SK-N-SH (cell line): ENCODE results near the gene SYT17. TPM values are rescaled to one million over a fixed set of nuclear protein-coding genes. Genes with fewer than 3 reads are reported as not detected.

Experiments used
- CTCF ChIA-PET: fragments of 300-600, 350-600 bp; formaldehyde crosslinking; extraction: SDS; loops from one replicate; lab custom pipeline; 2021; lab: Yijun Ruan, JAX
- POLR2A ChIA-PET: fragments of 350-600 bp; sonication (Branson Sonifier 250); formaldehyde crosslinking; extraction: SDS; loops from one replicate; lab custom pipeline; 2020; ENCODE audit warnings: antibody characterized with exemption, inconsistent platforms; lab: Yijun Ruan, JAX
- DNase-seq: peaks from one replicate; pipeline ENCODE4 v3.0.0; 2012
- H2AFZ ChIP-seq: fragments of 200-600 bp; sonication (generic); 2 replicates; pipeline ENCODE4 v1.8.1; 2016; ENCODE audit warnings: antibody characterized with exemption, mild to moderate bottlenecking, low read depth
- H3F3A ChIP-seq: fragments of 200-600 bp; sonication (generic); replicated peaks from 2 replicates; pipeline ENCODE3; 2016; ENCODE audit warnings: antibody characterized with exemption, mild to moderate bottlenecking; ENCODE audit not compliant: insufficient read depth
- H3K27ac ChIP-seq, 2 experiments: fragments of 200-500 bp in 1 of 2; fragments of 200-600 bp in 1 of 2; sonication (Bioruptor generic) in 1 of 2; sonication (generic), shearing (Covaris generic) in 1 of 2; 2 replicates each; pipeline versions ENCODE4 v1.5.1 to v1.6.1; 2014 to 2016; ENCODE audit warnings: low read depth in 2 of 2, inconsistent platforms in 1 of 2, low read length in 1 of 2, mild to moderate bottlenecking in 1 of 2, mixed read lengths in 1 of 2
- H3K27me3 ChIP-seq: fragments of 200-600 bp; sonication (generic), shearing (Covaris generic); 2 replicates; pipeline ENCODE4 v1.6.1; 2016; ENCODE audit warnings: mixed run types; ENCODE audit not compliant: insufficient read depth
- H3K36me3 ChIP-seq, 2 experiments: fragments of 200-500 bp in 1 of 2; fragments of 200-600 bp in 1 of 2; sonication (Bioruptor generic) in 1 of 2; sonication (generic) in 1 of 2; replicated peaks in 1 of 2; 2 replicates each; pipeline versions ENCODE3 to v1.5.1; 2014 to 2016; ENCODE audit warnings: low read length in 1 of 2, mild to moderate bottlenecking in 1 of 2; ENCODE audit not compliant: insufficient read depth in 2 of 2, control insufficient read depth in 1 of 2
- H3K4me1 ChIP-seq, 2 experiments: fragments of 200-500 bp in 1 of 2; fragments of 200-600 bp in 1 of 2; sonication (Bioruptor generic) in 1 of 2; sonication (generic), shearing (Covaris generic) in 1 of 2; 2 replicates each; pipeline versions ENCODE4 v1.5.1 to v1.6.1; 2014 to 2016; ENCODE audit warnings: low read depth in 1 of 2, low read length in 1 of 2, mixed run types in 1 of 2; ENCODE audit not compliant: insufficient read depth in 2 of 2, control insufficient read depth in 1 of 2
- H3K4me2 ChIP-seq: fragments of 200-600 bp; sonication (generic), shearing (Covaris generic); 2 replicates; pipeline ENCODE4 v1.6.1; 2017; ENCODE audit warnings: mixed run types
- H3K4me3 ChIP-seq, 2 experiments: fragments of 200-500 bp in 1 of 2; fragments of 200-600 bp in 1 of 2; sonication (Bioruptor generic) in 1 of 2; sonication (generic), shearing (Covaris generic) in 1 of 2; 2 replicates each; pipeline versions ENCODE4 v1.5.1 to v1.8.1; 2014 to 2016; ENCODE audit warnings: low read depth in 2 of 2, inconsistent platforms in 1 of 2, low read length in 1 of 2, mild to moderate bottlenecking in 1 of 2, mixed read lengths in 1 of 2, moderate library complexity in 1 of 2
- H3K79me2 ChIP-seq: fragments of 200-600 bp; sonication (generic); 2 replicates; pipeline ENCODE4 v1.8.1; 2017; ENCODE audit warnings: mild to moderate bottlenecking; ENCODE audit not compliant: insufficient read depth
- H3K9ac ChIP-seq: fragments of 200-600 bp; sonication (generic); 2 replicates; pipeline ENCODE4 v1.6.1; 2017; ENCODE audit warnings: mixed run types
- H3K9me2 ChIP-seq: fragments of 200-600 bp; sonication (generic); 2 replicates; pipeline ENCODE4 v1.6.1; 2017; ENCODE audit warnings: mixed run types
- H3K9me3 ChIP-seq: fragments of 200-600 bp; sonication (generic); 2 replicates; pipeline ENCODE4 v1.6.1; 2017; ENCODE audit warnings: mixed run types, mild to moderate bottlenecking, moderate library complexity
- H4K20me1 ChIP-seq: fragments of 200-600 bp; sonication (generic); 2 replicates; pipeline ENCODE4 v1.6.1; 2017; ENCODE audit warnings: mild to moderate bottlenecking, mixed run types; ENCODE audit not compliant: insufficient read depth
- CTCF ChIP-seq: fragments of 200-600 bp; sonication (generic); IDR thresholded peaks from 2 replicates; pipeline ENCODE4 v1.6.1; 2017; ENCODE audit warnings: antibody characterized with exemption, mild to moderate bottlenecking, moderate library complexity
- ELF1 ChIP-seq: IDR thresholded peaks from 2 replicates; pipeline ENCODE4 v1.4.0; 2012
- EP300 ChIP-seq, 2 experiments: IDR thresholded peaks; 2 replicates each; pipeline versions ENCODE4 v1.4.0 to v1.6.1; 2012; ENCODE audit warnings: borderline replicate concordance in 1 of 2, low read depth in 1 of 2, low read length in 1 of 2
- EZH2phosphoT487 ChIP-seq: fragments of 200-600 bp; sonication (generic); IDR thresholded peaks from 2 replicates; pipeline ENCODE4 v1.6.1; 2017; ENCODE audit warnings: low read depth, mixed run types, mild to moderate bottlenecking, antibody characterized with exemption, moderate library complexity, borderline replicate concordance
- FOXM1 ChIP-seq: IDR thresholded peaks from 2 replicates; pipeline ENCODE4 v1.4.0; 2012; ENCODE audit warnings: low read depth, mild to moderate bottlenecking
- GABPA ChIP-seq: IDR thresholded peaks from 2 replicates; pipeline ENCODE4 v1.4.0; 2012; ENCODE audit warnings: low read depth, mild to moderate bottlenecking
- IRF3 ChIP-seq: fragments of 150-350 bp; IDR thresholded peaks from 2 replicates; pipeline ENCODE4 v1.6.1; 2016; ENCODE audit warnings: mild to moderate bottlenecking, low read depth, low read length
- JUND ChIP-seq: IDR thresholded peaks from 2 replicates; pipeline ENCODE4 v1.4.0; 2012
- NFIC ChIP-seq: IDR thresholded peaks from 2 replicates; pipeline ENCODE4 v1.4.0; 2012; ENCODE audit warnings: borderline replicate concordance
- NRF1 ChIP-seq: IDR thresholded peaks from 2 replicates; pipeline ENCODE4 v1.6.1; 2012; ENCODE audit warnings: low read depth, mild to moderate bottlenecking, low read length
- RCOR1 ChIP-seq: fragments of 150-350 bp; IDR thresholded peaks from 2 replicates; pipeline ENCODE4 v1.6.1; 2017; ENCODE audit warnings: antibody characterized with exemption, low read length
- RFX5 ChIP-seq: IDR thresholded peaks from 2 replicates; pipeline ENCODE4 v1.6.1; 2012; ENCODE audit warnings: mild to moderate bottlenecking, improper control_type of control experiment, low read length
- SIN3A ChIP-seq: IDR thresholded peaks from 2 replicates; pipeline ENCODE4 v1.6.1; 2012; ENCODE audit warnings: low read depth, mild to moderate bottlenecking, low read length, moderate library complexity, borderline replicate concordance
- TAF1 ChIP-seq: IDR thresholded peaks from 2 replicates; pipeline ENCODE4 v1.6.1; 2012; ENCODE audit warnings: low read depth, mild to moderate bottlenecking, low read length, moderate library complexity, borderline replicate concordance
- TCF12 ChIP-seq: IDR thresholded peaks from 2 replicates; pipeline ENCODE4 v1.4.0; 2012
- TEAD4 ChIP-seq: IDR thresholded peaks from 2 replicates; pipeline ENCODE4 v1.4.0; 2012; ENCODE audit warnings: mild to moderate bottlenecking, borderline replicate concordance; ENCODE audit not compliant: insufficient read depth
- YY1 ChIP-seq: IDR thresholded peaks from 2 replicates; pipeline ENCODE4 v1.4.0; 2012; ENCODE audit warnings: low read depth, mild to moderate bottlenecking
- WGBS: methylation state at CpG from one replicate; pipeline ENCODE4 v1.1.6; 2017; ENCODE audit warnings: low lambda C conversion rate; 5-methylcytosine and 5-hydroxymethylcytosine counted together
- polyA plus RNA-seq, 3 experiments: library from polyadenylated mRNA; depleted of rRNA; stranded (reverse); fragments of >200 nt; gene quantifications; 2 replicates each; pipeline ENCODE4 v1.2.3, GENCODE V29; 2012
- TF ChIP-seq, protein P1 (sequence below): IDR thresholded peaks from 2 replicates; pipeline ENCODE4 v1.4.0; 2012; ENCODE audit warnings: low read depth, borderline replicate concordance

SYT17 gene
- polyA plus RNA-seq, 1 of the 3 experiments (the other 2 are of a cell fraction): 0.21 TPM

DNA sequence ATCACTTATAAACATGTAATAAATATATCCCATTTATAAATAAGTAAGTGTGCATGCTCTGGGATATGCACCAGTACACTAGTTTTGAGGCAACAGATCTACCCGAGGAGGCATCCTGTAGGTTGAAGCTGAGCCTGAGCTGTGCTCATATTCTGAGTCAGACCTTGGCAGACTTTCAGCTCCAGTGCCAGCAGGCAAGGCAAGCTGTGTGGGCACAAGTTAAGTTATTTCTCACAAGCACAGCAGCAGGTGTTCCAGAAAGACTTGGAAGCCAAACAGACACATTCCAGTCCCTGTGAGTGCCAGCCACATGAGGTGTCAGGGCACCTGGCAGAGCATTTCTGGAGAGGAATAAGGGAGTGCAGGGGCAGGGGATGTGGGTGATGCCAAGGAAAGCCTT is 116.2 kb downstream of the SYT17 start:
- no peak overlapping the region for H2AFZ ChIP-seq
- no peak overlapping the region for H3K27ac ChIP-seq
- no peaks in the 10 kb centered on the region for H3K9me2 ChIP-seq
- H3K9ac ChIP-seq: no peak overlapping the region
- no peaks in the 10 kb centered on the region for H3K27me3 ChIP-seq
- H3K4me1 ChIP-seq: no peaks in the 10 kb centered on the region; a peak in 1 of 4 replicates
- no peaks in the 10 kb centered on the region for H3K9me3 ChIP-seq
- no peak for DNase-seq
- POLR2A ChIA-PET: no interaction called here
- no peaks in the 10 kb centered on the region for H3K79me2 ChIP-seq
- H3K4me3 ChIP-seq: no peak overlapping the region
- TF ChIP-seq NFIC: no peak
- no peak for TF ChIP-seq RFX5
- no peak for TF ChIP-seq RCOR1
- H4K20me1 ChIP-seq: no peaks in the 10 kb centered on the region
- CTCF ChIA-PET: interaction anchor here (1.0 kb wide), 1 partner anchor 9 kb away, joined by 4 read pairs; no protein-coding TSS in a partner anchor
- no peaks in the 10 kb centered on the region for H3F3A ChIP-seq
- WGBS: 0% methylated on average over 1 of the region's 1 CpG
- H3K36me3 ChIP-seq: no peaks in the 10 kb centered on the region
- no peak overlapping the region for H3K4me2 ChIP-seq

- H3K36me3 ChIP-seq: no peaks in the 10 kb centered on the region
- DNase-seq: no peak
- H3K79me2 ChIP-seq: no peaks in the 10 kb centered on the region
- 15% methylated on average over 2 of the region's 2 CpGs for WGBS
- H2AFZ ChIP-seq: no peak within 1 kb of the TSS
- POLR2A ChIA-PET: no interaction called here
- H3K9ac ChIP-seq: no peak within 1 kb of the TSS
- H3K9me3 ChIP-seq: no peaks in the 10 kb centered on the region
- H4K20me1 ChIP-seq: no peaks in the 10 kb centered on the region
- no peak within 1 kb of the TSS for H3K27ac ChIP-seq
- H3K27me3 ChIP-seq: no peaks in the 10 kb centered on the region
- no peaks in the 10 kb centered on the region for H3F3A ChIP-seq
- no peak within 1 kb of the TSS for H3K4me3 ChIP-seq
- CTCF ChIA-PET: no interaction called here
- H3K9me2 ChIP-seq: no peaks in the 10 kb centered on the region
- H3K4me2 ChIP-seq: no peak within 1 kb of the TSS
- H3K4me1 ChIP-seq: peaks cover 0 to 8% of the 10 kb centered on the region in 2 experiments; a peak in 1 of 4 replicates
- TF ChIP-seq NRF1: no peak
- no peak for TF ChIP-seq GABPA
- TF ChIP-seq ELF1: no peak
- TF ChIP-seq IRF3: no peak
- no peak for TF ChIP-seq TEAD4
- no peak for TF ChIP-seq FOXM1
- no peak for TF ChIP-seq EZH2phosphoT487
- no peak for TF ChIP-seq TAF1
- no peak for TF ChIP-seq EP300 (IDR thresholded peaks at IDR 0.05; ENCODE audit: borderline replicate concordance in 1 of 2, low read depth in 1 of 2, low read length in 1 of 2)
These were observed 117.4 kb downstream of the SYT17 start, which contains the start of gene CLEC19A for GRCh38 chr16:19285431-19285830. CLEC19A (plus strand) TSS chr16:19285731; CDS start chr16:19285852, 121 bp downstream.

- Histone ChIP-seq H3K4me2 (no peak overlapping the region), H4K20me1 (no peaks in the 10 kb centered on the region), H3K27me3 (no peaks in the 10 kb centered on the region), H2AFZ (no peak overlapping the region), H3K4me1 (peaks cover 0 to 8% of the 10 kb centered on the region in 2 experiments; a peak in 1 of 4 replicates), H3K27ac (no peak overlapping the region), H3K79me2 (no peaks in the 10 kb centered on the region), H3K9me2 (no peaks in the 10 kb centered on the region), H3F3A (no peaks in the 10 kb centered on the region), H3K9ac (no peak overlapping the region), H3K9me3 (no peaks in the 10 kb centered on the region), H3K36me3 (no peaks in the 10 kb centered on the region), H3K4me3 (no peak overlapping the region)
- ChIA-PET POLR2A (no interaction called here), CTCF (interaction anchor here (0.9 to 2.1 kb wide), 3 partner anchors 10 to 107 kb away, joined by 3 to 5 read pairs (median 3); no protein-coding TSS in a partner anchor)
- 36% methylated on average over 2 of the region's 2 CpGs for WGBS
- no peak for DNase-seq
- TF ChIP-seq EZH2phosphoT487: no peak
- TF ChIP-seq CTCF: no peak
- no peak for TF ChIP-seq JUND
- no peak for TF ChIP-seq ELF1
- no peak for TF ChIP-seq YY1
- TF ChIP-seq, protein P1, sequence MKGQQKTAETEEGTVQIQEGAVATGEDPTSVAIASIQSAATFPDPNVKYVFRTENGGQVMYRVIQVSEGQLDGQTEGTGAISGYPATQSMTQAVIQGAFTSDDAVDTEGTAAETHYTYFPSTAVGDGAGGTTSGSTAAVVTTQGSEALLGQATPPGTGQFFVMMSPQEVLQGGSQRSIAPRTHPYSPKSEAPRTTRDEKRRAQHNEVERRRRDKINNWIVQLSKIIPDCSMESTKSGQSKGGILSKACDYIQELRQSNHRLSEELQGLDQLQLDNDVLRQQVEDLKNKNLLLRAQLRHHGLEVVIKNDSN: no peak
- no peak for TF ChIP-seq FOXM1
- TF ChIP-seq SIN3A: no peak
- no peak for TF ChIP-seq TAF1
- TF ChIP-seq TCF12: no peak
- no peak for TF ChIP-seq NFIC
These were observed 118.8 kb downstream of the SYT17 start for GRCh38 chr16:19286827-19287226.
